ENCODE results near the gene DCANP1.

The DCANP1 gene

DNA sequence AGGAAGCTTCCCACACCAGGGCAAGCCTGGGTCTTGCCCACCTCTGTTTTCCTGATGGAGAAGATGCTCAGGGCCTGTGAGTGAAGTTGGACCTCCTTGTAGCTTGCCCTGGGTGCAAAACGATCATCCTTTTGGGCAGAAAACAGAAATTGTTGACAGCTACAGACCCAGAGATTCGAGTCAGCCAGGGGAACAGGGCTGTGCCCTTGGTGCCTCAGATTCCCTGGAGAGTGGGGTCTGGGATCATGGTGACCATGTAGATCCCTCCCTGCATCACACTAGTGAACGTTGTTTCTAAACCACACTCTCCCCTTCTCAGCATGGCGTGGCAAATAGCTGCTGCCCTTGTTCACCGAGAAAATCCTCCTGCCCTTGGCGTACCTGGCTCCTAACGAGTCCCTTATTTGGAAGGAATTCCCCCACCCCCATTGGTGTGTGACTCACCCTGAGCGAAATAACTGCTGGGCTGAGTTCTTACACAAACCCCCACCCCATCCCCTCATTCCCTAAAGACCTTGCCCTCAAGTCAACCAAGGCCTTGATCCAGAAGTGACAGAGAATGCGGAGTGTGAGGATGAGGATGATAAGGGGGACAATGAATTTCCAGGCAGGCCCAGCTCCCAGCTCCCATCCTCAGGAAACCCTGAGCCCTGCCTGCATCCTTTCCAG, 1.1 kb upstream of the DCANP1 start:
- DNase-seq, result no peak
- in situ Hi-C loops (cut with HindIII; ENCODE audit: low pct_ligation_motif_present, low pct_unique_long_range_greater_than_20kb, low sequenced_read_pairs), result no loop called here

DNA sequence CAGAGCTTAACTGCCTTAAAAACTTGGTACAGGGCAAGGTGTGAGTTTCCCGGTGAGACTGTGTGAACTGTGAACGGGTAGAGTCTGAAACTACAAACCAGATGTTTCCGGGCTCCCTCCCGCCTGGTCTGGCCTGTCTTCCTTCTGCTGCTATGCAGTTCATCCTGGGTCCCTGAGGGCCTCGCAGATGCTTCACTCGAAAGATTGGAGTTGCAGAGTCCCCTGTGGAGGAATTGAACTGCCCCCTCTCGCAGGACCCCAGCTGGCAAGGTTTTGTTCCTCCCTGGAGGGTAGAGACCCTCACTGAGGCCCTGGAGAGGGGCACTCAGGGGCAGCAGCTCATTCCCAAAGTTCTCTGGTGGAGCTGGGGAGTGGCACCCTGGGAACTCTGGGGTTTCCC, 533 bp downstream of the DCANP1 start:
- in situ Hi-C loops (cut with HindIII; ENCODE audit: low pct_ligation_motif_present, low pct_unique_long_range_greater_than_20kb, low sequenced_read_pairs), result no loop called here

GRCh38 chr5:135446206-135446605, 942 bp downstream of the DCANP1 start:
- no peak for DNase-seq
- in situ Hi-C loops (cut with HindIII; ENCODE audit: low pct_ligation_motif_present, low pct_unique_long_range_greater_than_20kb, low sequenced_read_pairs), result no loop called here

More for the DNA sequence above, 533 bp downstream of the DCANP1 start:
- DNase-seq, result no peak

DNA sequence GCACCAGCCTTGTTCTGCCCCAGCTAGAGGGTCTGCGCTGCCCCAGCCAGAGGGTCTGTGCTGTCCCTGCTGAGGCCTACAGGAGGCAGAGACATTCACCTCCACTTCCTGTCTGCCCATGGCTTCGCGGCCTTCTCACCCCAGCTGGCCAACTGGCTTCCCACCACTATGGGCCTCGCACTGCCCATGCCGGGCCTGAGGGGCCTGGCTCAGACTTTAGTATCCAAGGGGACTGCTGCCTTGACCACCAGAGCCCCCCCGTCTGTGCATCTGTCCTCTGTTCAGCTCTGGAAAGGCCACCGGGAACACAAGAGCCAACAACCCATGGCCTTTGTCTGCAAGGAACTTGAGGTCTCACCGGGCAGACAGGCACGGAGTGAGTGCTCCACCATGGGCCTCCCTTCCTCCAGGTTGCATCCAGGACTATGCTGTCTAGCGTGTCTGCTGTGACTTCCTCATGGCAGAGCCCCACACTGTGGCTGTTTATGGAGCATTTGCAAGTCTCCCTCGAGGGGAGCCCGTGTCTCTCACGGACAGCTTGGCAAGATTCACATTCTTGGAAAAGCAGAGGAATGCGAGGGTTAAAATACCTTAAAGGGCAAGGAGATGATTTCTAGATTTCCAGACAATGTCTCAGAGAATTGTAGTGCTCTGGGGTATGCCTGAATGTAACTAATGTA, 1.7 kb downstream of the DCANP1 start:
- in situ Hi-C loops (cut with HindIII; ENCODE audit: low pct_ligation_motif_present, low pct_unique_long_range_greater_than_20kb, low sequenced_read_pairs), result no loop called here
- DNase-seq, result no peak

DNA sequence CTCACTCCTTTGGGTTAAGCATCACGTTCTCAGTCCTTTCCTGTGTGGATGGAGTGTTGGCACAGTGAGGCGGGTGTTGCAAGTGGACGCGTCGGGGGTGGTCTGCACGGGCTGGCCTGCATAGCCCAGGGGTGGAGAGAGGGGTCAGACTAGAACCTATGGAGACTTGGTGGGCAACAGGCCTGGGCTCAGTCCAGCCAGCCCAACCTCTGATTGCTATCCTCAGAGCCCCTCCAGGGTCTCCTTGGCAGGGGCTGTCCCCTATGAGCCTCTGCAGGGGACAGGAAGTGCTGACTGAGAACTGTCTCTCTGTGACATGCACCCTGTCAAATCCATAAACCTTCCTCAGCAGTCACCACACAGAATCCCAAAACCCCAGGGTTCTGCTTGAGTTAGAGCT, 2.3 kb downstream of the DCANP1 start:
- no peak for DNase-seq
- in situ Hi-C loops (cut with HindIII; ENCODE audit: low pct_ligation_motif_present, low pct_unique_long_range_greater_than_20kb, low sequenced_read_pairs), result no loop called here

DNA sequence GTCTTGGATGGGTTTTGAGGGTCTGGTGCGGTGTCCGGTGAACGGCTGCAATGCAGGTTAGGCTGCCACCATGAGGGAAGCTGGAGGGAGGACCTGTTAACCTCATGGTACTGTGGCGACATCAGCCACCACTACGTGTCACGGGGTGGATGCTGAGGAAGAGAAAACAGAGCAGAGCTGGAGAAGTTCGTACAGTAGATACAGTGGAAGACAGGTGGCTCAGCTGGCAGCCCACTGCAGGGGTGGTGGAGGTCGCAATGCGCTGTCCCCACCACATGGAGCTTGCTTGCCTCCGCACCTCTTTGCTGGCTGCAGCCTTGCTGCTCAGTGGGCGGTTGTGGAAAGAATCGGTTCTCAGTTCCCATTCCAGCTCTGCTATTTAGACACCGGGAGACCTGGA, 2.8 kb downstream of the DCANP1 start:
- in situ Hi-C loops (cut with HindIII; ENCODE audit: low pct_ligation_motif_present, low pct_unique_long_range_greater_than_20kb, low sequenced_read_pairs), result no loop called here
- DNase-seq, result no peak

GRCh38 chr5:135443161-135443960, 3.8 kb downstream of the DCANP1 start:
- DNase-seq, result no peak

GRCh38 chr5:135442431-135443160, 4.6 kb downstream of the DCANP1 start:
- DNase-seq, result no peak
- in situ Hi-C loops (cut with HindIII; ENCODE audit: low pct_ligation_motif_present, low pct_unique_long_range_greater_than_20kb, low sequenced_read_pairs), result no loop called here

More at GRCh38 chr5:135443161-135443960, 3.8 kb downstream of the DCANP1 start:
- in situ Hi-C loops (cut with HindIII; ENCODE audit: low pct_ligation_motif_present, low pct_unique_long_range_greater_than_20kb, low sequenced_read_pairs), result no loop called here

DNA sequence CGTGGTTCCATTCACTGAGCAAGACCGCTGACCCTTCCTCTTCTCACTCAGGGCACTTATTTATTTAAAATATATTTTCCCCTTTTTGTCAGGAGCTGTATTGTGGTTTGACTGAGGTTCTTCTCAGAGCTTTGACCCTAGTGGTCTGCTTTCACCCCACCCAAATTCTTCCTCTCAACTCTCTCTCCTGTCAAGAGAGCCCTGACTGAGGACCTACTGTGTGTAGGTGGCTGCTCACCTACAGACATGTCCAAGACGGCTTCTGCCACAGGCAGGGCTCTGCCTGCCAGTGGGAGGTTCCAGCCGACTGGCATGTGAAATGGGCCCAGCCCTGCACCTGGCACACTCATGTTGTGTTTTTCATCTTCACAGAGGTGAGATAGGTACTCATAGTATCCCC, 5.2 kb downstream of the DCANP1 start:
- no peak for DNase-seq
- in situ Hi-C loops (cut with HindIII; ENCODE audit: low pct_ligation_motif_present, low pct_unique_long_range_greater_than_20kb, low sequenced_read_pairs), result no loop called here

DNA sequence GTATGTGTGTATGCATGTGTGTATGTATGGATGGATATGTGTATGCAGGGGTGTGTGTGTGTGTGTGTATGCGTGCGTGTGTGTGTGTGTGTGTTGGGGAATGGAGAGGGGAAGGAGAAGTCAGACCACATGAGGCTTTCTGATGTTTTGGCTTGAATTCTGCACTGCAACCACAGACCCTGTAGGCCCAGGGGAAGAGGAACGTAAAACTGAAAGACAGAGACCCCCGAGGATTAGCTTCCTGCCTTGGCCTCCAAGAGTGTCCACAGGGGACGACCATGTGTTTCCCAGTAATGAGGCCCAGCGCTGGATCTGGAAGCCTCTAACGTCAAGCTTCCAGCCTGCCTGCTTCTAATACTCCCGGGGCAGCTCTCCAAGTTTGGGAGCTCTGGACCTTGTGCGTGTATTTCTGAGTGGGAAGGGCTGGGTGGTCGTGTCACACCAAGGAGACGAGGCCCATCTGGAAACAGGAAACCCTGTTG, 5.8 kb downstream of the DCANP1 start:
- in situ Hi-C loops (cut with HindIII; ENCODE audit: low pct_ligation_motif_present, low pct_unique_long_range_greater_than_20kb, low sequenced_read_pairs), result no loop called here
- no peak for DNase-seq

DNA sequence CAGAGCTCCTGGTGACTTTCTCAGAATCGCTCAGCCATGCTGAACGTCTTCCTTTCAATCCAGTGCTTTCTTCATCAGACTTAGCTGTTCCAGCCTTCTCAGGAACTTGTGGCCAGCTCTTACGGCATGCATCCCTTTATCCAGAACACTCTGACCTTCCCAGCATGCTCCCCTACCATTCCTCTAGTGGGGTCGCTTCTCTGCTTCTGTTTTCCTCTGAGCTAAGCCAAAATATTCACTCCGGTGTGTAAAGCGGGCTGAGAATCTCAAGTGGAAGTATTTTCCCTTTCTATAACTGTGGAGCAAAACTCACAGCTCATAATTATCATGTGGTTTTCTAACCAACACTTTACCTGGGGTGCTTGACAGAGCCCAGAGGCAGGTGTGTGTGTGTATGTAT, 6.2 kb downstream of the DCANP1 start:
- DNase-seq, result no peak
- in situ Hi-C loops (cut with HindIII; ENCODE audit: low pct_ligation_motif_present, low pct_unique_long_range_greater_than_20kb, low sequenced_read_pairs), result no loop called here

GRCh38 chr5:135439231-135440205, 7.6 kb downstream of the DCANP1 start:
- in situ Hi-C loops (cut with HindIII; ENCODE audit: low pct_ligation_motif_present, low pct_unique_long_range_greater_than_20kb, low sequenced_read_pairs), result no loop called here
- DNase-seq, result no peak

DNA sequence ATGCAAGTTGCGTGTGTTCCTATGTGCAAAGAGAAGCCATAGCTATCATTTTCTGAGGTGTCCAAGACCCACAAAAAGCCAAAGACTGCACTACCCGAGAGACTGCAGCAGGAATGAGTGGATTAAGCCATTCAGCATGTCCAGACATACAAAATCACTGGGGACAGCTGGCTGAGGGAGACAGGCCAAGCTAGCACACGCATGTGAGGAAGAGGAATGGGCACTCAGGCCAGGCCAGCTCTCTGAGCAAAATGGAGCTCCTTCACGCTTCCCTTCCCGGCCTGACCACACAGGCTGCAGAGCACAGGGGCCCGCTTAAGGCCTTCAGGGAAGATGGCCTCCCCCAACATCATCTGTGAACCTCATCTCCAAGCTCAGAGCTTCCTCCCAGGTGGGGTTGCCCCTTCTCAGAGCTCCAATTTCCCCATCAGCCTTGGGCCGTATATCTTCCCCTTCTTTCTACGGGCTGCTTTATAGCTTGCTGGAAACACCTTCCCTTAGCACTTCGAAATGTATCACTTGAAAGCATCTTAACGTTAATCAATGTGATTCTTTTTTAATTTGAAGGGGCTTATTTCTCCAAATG, 8.4 kb downstream of the DCANP1 start:
- no peak for DNase-seq
- in situ Hi-C loops (cut with HindIII; ENCODE audit: low pct_ligation_motif_present, low pct_unique_long_range_greater_than_20kb, low sequenced_read_pairs), result no loop called here

DNA sequence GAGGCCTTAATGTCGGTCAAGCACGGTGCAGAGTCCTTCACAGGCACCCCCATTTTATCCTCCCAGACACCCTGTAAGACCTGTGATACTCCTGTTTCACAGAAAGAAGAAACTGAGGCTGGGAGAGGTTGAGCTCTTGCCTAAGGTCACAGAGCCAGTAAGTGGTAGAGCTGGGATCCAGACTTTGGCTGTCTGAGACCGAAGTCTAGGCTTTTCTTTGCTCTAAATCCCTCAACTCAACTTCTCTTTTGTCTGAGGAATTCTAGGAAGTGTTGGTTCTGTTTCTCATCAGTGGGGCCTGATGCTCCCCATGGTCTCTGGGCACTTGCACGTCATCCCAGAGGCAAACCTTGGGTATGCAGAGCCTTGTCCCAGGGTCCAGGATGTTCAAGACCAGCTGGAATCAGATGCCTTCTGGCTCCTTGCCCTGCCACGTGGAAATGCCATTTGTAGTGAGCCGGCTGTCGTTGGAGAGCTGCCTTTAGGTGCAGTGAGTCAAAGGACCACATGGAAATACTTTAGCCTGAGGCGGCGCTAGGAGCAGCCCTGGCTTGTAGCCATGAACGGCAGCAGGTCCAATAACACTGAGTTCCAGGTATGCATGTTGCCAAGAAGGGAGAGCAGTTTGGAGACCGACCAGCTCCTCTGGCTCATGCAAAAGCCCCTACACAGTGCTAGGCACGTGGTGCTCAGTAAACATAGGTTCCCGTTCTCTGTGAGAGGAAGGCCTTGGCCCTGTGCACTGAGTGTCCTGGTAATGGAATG, 9.2 kb downstream of the DCANP1 start:
- DNase-seq, result no peak
- in situ Hi-C loops (cut with HindIII; ENCODE audit: low pct_ligation_motif_present, low pct_unique_long_range_greater_than_20kb, low sequenced_read_pairs), result no loop called here

- no peak for DNase-seq
- in situ Hi-C loops (cut with HindIII; ENCODE audit: low pct_ligation_motif_present, low pct_unique_long_range_greater_than_20kb, low sequenced_read_pairs), result no loop called here
Observed at GRCh38 chr5:135437422-135437795, 9.7 kb downstream of the DCANP1 start.

- in situ Hi-C loops (cut with HindIII; ENCODE audit: low pct_ligation_motif_present, low pct_unique_long_range_greater_than_20kb, low sequenced_read_pairs), result no loop called here
- no peak for DNase-seq
Observed at GRCh38 chr5:135436951-135437418, 10.2 kb downstream of the DCANP1 start.

All from ACHN (cell line).